Measurements from ENCODE around the gene ADAM33. TPM values are rescaled to one million over a fixed set of nuclear protein-coding genes. Genes with fewer than 3 reads are reported as not detected.
A peak's percentile ranks its signal among the peaks of the same experiment; 100 is the strongest.

Gene ADAM33
- total and polyA plus RNA-seq, 2 of the 8 experiments (the other 6 are each of a cell fraction or from before 2014, with no cell fraction given), result 4.2 to 6.0 TPM

DNA sequence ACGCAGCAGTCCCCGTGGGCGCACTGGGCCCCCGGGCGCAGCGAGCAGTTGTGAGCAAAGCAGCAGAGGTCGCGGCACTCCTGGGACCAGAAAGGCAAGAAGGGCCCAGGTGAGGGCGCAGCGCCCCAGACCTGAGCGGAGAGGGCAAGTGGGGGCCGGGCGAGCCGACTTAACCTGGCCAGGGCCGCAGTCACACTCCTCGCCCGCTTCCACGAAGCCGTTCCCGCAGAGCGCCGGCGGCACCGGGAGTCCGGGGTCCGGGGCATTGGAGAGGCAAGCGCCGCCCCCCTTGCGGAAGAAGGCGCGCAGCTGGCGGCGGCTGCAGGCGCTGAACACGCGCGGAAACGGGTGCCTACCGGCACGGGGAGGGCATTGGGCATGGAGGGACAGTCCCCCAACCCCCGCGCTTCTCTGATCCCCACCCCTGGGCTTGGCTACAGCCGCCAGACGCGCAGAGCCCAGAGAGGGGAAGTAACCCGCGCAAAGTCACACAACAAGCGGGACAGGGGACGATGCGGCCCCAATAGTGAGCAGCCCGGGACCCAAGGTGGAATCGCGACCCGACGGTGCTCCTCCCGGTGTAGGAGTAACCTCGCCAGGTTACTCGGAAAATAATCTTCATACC, 9.2 kb downstream of the ADAM33 start (continued):
- TF ChIP-seq CTCF (IDR thresholded peaks at IDR 0.05; ENCODE audit: control extremely low read depth in 1 of 3, insufficient read depth in 1 of 3, low read depth in 1 of 3, low read length in 3 of 3) (peak; percentile 29 to 34 (median 31); a peak in 3 of 4 replicates), JUND (IDR thresholded peaks at IDR 0.05; ENCODE audit: low read length) (no peak)
- TF ChIP-seq, protein P1, sequence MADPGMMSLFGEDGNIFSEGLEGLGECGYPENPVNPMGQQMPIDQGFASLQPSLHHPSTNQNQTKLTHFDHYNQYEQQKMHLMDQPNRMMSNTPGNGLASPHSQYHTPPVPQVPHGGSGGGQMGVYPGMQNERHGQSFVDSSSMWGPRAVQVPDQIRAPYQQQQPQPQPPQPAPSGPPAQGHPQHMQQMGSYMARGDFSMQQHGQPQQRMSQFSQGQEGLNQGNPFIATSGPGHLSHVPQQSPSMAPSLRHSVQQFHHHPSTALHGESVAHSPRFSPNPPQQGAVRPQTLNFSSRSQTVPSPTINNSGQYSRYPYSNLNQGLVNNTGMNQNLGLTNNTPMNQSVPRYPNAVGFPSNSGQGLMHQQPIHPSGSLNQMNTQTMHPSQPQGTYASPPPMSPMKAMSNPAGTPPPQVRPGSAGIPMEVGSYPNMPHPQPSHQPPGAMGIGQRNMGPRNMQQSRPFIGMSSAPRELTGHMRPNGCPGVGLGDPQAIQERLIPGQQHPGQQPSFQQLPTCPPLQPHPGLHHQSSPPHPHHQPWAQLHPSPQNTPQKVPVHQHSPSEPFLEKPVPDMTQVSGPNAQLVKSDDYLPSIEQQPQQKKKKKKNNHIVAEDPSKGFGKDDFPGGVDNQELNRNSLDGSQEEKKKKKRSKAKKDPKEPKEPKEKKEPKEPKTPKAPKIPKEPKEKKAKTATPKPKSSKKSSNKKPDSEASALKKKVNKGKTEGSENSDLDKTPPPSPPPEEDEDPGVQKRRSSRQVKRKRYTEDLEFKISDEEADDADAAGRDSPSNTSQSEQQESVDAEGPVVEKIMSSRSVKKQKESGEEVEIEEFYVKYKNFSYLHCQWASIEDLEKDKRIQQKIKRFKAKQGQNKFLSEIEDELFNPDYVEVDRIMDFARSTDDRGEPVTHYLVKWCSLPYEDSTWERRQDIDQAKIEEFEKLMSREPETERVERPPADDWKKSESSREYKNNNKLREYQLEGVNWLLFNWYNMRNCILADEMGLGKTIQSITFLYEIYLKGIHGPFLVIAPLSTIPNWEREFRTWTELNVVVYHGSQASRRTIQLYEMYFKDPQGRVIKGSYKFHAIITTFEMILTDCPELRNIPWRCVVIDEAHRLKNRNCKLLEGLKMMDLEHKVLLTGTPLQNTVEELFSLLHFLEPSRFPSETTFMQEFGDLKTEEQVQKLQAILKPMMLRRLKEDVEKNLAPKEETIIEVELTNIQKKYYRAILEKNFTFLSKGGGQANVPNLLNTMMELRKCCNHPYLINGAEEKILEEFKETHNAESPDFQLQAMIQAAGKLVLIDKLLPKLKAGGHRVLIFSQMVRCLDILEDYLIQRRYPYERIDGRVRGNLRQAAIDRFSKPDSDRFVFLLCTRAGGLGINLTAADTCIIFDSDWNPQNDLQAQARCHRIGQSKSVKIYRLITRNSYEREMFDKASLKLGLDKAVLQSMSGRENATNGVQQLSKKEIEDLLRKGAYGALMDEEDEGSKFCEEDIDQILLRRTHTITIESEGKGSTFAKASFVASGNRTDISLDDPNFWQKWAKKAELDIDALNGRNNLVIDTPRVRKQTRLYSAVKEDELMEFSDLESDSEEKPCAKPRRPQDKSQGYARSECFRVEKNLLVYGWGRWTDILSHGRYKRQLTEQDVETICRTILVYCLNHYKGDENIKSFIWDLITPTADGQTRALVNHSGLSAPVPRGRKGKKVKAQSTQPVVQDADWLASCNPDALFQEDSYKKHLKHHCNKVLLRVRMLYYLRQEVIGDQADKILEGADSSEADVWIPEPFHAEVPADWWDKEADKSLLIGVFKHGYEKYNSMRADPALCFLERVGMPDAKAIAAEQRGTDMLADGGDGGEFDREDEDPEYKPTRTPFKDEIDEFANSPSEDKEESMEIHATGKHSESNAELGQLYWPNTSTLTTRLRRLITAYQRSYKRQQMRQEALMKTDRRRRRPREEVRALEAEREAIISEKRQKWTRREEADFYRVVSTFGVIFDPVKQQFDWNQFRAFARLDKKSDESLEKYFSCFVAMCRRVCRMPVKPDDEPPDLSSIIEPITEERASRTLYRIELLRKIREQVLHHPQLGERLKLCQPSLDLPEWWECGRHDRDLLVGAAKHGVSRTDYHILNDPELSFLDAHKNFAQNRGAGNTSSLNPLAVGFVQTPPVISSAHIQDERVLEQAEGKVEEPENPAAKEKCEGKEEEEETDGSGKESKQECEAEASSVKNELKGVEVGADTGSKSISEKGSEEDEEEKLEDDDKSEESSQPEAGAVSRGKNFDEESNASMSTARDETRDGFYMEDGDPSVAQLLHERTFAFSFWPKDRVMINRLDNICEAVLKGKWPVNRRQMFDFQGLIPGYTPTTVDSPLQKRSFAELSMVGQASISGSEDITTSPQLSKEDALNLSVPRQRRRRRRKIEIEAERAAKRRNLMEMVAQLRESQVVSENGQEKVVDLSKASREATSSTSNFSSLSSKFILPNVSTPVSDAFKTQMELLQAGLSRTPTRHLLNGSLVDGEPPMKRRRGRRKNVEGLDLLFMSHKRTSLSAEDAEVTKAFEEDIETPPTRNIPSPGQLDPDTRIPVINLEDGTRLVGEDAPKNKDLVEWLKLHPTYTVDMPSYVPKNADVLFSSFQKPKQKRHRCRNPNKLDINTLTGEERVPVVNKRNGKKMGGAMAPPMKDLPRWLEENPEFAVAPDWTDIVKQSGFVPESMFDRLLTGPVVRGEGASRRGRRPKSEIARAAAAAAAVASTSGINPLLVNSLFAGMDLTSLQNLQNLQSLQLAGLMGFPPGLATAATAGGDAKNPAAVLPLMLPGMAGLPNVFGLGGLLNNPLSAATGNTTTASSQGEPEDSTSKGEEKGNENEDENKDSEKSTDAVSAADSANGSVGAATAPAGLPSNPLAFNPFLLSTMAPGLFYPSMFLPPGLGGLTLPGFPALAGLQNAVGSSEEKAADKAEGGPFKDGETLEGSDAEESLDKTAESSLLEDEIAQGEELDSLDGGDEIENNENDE (IDR thresholded peaks at IDR 0.05; ENCODE audit: insufficient replicate concordance, low read length), result no peak

All from H1 (cell line).